GM12864 (cell line): Measurements from ENCODE around the gene VPS72.

Experiments
- DNase-seq: peaks from one replicate; pipeline ENCODE4 v3.0.0-alpha.2; 2011; ENCODE audit warnings: low read depth
- H3K4me3 ChIP-seq: 2 replicates; pipeline ENCODE4 v1.5.1; 2011; ENCODE audit warnings: mild to moderate bottlenecking, low read depth, low read length, control low read depth
- CTCF ChIP-seq: IDR thresholded peaks from 2 replicates; pipeline ENCODE4 v1.5.1; 2011; ENCODE audit warnings: low read depth, mild to moderate bottlenecking, moderate library complexity, low read length, control low read depth, inconsistent platforms; ENCODE audit errors: missing control alignments

The VPS72 gene

GRCh38 chr1:151157067-151157531, 32.9 kb downstream of the VPS72 start:
- H3K4me3 ChIP-seq: peak overlapping the region; percentile 64
- no peak for DNase-seq
- no peak for TF ChIP-seq CTCF

- TF ChIP-seq CTCF: no peak
- peak; percentile 34 for DNase-seq
These were observed 33.5 kb downstream of the VPS72 start, which contains the start of gene TNFAIP8L2 for GRCh38 chr1:151156515-151156819. TNFAIP8L2 (plus strand) TSS chr1:151156649; CDS start chr1:151158698, 2,049 bp downstream.

GRCh38 chr1:151147665-151148064, 42.3 kb downstream of the VPS72 start:
- DNase-seq: no peak
- H3K4me3 ChIP-seq: no peak overlapping the region
- TF ChIP-seq CTCF: no peak

More at GRCh38 chr1:151156515-151156819, 33.5 kb downstream of the VPS72 start, which contains the start of gene TNFAIP8L2:
- peak within 1 kb of the TSS; percentile 64 for H3K4me3 ChIP-seq

GRCh38 chr1:151147132-151147503, 42.9 kb downstream of the VPS72 start:
- TF ChIP-seq CTCF: no peak
- H3K4me3 ChIP-seq: peak overlapping the region; percentile 65
- DNase-seq: no peak

GRCh38 chr1:151146412-151147131, 43.4 kb downstream of the VPS72 start, which contains the start of gene SEMA6C:
SEMA6C (minus strand) TSS chr1:151146631; CDS start chr1:151142621, 4,010 bp downstream.
- H3K4me3 ChIP-seq: peak within 1 kb of the TSS; percentile 65
- peak; percentile 36 for DNase-seq
- TF ChIP-seq CTCF: no peak

GRCh38 chr1:151146072-151146411, 44.0 kb downstream of the VPS72 start:
- no peak for DNase-seq

More at GRCh38 chr1:151146072-151146411, 44.0 kb downstream of the VPS72 start:
- H3K4me3 ChIP-seq: peak overlapping the region; percentile 65
- no peak for TF ChIP-seq CTCF
